CD4-positive, alpha-beta T cell treated with Interleukin-15 for 4 hours (primary cell): ENCODE data around the gene RPP21.
"Not testable (repeated sequence)": the region's sequence is repeated elsewhere in the genome, so short reads cannot be mapped to it uniquely, and the experiment has no call there.

Experiments used
- DNase-seq: peaks from one replicate; pipeline ENCODE4 v3.0.0-alpha.2; 2020; ENCODE audit warnings: low spot score

The RPP21 gene

GRCh38 chr6:30329331-30329730 is 15.6 kb upstream of the RPP21 start:
- DNase-seq, result no peak

GRCh38 chr6:30331981-30332380 is 13.0 kb upstream of the RPP21 start:
- no peak for DNase-seq

- DNase-seq, result no peak
These were observed 10.7 kb upstream of the RPP21 start for GRCh38 chr6:30334075-30334783.

GRCh38 chr6:30340589-30341054 is 4.3 kb upstream of the RPP21 start:
- DNase-seq, result no peak

DNA sequence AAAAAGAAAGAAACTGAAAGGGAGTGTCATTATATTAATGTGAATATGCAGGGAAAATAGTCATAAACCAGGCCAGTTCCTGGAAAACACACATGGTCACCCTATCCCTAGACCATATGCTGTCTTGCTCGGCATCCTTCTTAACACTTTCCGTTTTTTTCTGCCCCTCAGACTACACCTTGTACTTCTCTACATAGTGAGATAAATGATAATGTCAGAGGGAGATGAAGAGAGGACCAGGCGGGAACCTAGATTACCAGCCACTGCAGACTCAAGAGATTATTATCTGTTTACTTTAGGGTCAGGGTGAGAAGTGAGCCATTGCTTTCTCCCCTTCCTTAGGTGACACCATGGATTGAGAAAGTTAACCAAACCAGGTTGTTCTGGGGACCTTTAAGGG is 3.7 kb upstream of the RPP21 start:
- no peak for DNase-seq

- no peak for DNase-seq
These were observed 3.2 kb upstream of the RPP21 start for GRCh38 chr6:30341728-30342127.

- no peak for DNase-seq
These were observed 627 bp upstream of the RPP21 start for GRCh38 chr6:30344191-30344867.

DNA sequence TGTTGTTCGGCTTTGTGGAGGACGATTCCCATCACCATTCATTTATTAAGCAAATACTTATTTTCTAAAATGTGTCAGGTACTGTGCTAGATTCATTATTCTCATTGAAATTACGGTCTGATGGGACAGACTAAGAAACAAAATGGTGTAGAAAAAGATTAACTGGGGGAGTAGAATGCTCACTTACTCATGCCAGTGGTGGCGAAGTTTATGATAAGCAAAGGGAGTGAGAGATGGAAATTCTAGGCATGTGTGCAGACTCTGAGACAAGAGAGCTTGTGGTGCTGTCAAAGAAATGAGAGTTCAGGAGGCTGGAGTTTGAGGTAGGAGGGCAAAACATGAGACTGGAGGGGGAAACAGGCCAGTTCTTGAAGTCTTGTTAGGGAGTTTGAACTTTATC is 896 bp downstream of the RPP21 start:
- no peak for DNase-seq

- no peak for DNase-seq
These were observed 4.0 kb downstream of the RPP21 start for GRCh38 chr6:30348957-30349356.

- DNase-seq, result no peak
These were observed 4.6 kb downstream of the RPP21 start for GRCh38 chr6:30349421-30350177.

DNA sequence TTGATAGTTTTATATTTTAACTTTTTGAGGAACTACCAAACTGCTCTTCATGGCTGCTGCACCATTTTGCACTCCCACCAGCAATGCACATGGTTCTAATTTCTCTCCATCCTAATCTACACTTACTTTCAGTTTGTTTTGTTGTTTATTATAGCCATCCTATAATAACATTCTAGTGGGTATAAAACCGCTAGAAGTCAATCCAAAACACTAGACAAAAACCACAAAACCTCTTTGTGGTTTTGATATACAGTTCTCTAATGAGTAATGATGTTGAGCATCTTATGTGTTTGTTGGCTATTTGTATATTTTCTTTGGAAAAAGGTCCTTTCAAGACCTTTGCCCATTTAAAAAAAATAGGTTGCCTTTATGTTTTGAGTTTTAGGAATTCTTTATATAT is 5.6 kb downstream of the RPP21 start:
- no peak for DNase-seq

GRCh38 chr6:30352550-30352949 is 7.6 kb downstream of the RPP21 start:
- DNase-seq, result no peak

- no peak for DNase-seq
These were observed 10.3 kb downstream of the RPP21 start for GRCh38 chr6:30355281-30355680.

DNA sequence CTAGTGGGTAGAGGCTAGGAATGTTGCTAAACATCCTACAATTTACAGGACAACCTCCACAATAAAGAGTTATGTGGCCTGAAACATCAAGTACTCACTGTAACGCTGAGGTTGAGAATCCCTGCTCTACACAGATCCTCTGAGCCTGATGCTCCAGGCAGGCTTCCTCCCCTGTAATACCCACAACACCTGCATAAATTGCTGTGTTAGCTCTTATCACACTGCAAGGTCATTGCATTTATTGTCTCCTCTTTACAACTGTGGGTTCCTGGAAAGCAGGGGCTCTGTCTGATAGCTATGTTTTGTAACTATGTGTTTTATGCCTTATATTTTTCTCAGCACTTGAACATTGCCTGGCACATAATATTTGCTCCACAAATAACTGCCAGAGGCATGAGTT is 11.6 kb downstream of the RPP21 start:
- no peak for DNase-seq

DNA sequence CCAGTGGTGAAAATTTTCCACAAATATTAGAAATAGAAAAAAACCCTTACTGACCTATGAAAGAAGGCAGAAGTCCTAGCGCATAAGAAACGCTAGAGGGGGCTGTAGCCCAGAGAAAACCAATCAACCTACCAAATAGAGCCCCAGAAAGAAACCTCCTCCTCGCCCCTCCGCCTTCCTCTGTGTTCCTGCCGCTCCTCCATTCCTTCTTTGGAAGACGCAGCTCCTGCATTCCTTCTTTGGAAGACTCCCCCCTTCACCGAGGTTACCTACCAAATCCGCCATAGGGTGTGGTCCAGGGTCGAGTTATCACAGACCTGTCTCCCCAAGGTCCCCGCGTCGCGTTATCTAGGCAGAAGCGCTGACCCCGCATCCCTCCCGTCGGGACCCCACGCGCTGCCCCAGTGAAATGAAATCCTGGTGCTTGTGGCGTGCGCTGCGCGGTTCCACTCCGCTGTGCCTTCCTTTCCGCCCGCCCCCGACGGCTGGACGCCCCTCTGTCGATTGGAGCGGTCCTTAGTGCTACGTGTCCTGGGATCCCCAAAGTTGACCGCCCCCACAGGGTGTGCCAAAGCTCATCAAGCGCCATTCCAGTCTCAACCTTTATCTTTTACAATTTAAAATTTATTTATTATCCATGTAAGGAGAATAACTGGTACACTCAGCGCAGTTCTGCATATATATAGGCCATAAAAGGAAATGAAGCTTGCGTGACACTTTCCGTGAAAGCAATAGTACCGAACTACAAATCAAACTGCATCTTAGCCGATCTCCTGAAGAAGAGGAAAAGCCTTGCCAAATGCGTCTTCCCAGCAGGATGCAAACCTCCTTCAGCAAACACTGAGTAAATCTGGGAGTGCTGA is 13.0 kb downstream of the RPP21 start:
- peak; percentile 59 for DNase-seq

DNA sequence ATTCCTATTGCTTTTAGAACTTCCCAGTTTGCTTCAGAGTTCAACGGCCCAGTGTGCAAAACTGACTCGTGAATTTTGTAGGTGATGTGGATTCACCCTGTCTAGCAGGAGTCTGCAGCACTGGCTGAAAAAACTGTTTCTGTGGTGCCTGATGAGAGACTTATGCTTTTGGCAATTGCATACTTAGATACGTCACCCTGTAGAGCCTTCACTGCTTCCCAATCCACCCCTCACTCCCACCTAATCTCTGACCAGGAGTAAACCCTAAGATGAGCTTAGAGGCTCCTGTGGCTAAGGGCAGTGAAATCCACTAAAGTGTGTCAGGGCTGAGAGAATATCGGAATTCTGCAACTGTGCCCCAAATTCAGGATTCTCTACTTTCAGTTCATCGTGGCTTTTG is 14.3 kb downstream of the RPP21 start:
- no peak for DNase-seq

DNA sequence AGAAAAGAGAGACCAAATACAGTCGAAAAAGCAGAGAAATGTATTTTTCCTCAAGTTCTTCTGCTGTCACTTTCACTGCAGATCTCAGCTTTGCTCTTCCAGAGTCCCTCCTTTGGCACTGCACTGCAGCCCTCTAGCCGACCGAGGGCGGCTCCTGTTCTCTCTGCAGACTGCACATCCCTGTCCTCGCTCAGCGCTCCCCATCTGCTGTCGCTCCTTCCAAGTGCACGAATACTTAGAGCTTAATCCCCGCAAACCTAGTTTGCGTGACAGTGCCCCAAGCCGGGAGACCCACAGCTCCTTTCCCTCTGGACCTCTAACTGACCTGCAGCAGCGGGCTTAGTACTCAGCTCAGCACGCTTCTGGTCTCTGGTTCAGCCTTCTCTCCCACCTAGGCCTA is 15.2 kb downstream of the RPP21 start:
- DNase-seq, result no peak

GRCh38 chr6:30361661-30362060 is 16.7 kb downstream of the RPP21 start:
- DNase-seq, result no peak

GRCh38 chr6:30363459-30363858 is 18.5 kb downstream of the RPP21 start:
- no peak for DNase-seq

- DNase-seq, result no peak
These were observed 19.6 kb downstream of the RPP21 start for GRCh38 chr6:30364591-30364990.

DNA sequence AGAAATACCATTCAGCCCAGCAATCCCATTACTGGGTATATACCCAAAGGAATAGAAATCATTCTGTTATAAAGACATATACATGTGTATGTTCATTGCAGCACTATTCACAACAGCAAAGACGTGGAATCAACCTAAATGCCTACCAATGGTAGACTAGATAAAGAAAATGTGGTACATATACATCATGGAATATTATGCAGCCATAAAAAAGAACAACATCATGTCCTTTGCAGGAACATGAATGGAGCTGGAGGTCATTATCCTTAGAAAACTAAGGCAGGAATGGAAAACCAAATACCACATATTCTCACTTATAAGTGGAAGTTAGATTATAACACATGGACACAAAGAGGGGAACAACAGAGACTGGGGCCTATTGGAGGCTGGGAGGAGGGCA is 24.3 kb downstream of the RPP21 start:
- DNase-seq, result not testable (repeated sequence)

- no peak for DNase-seq
These were observed 33.5 kb downstream of the RPP21 start for GRCh38 chr6:30378290-30378937.
